Mesothelial cell of epicardium (in vitro differentiated cells): Measurements from ENCODE around the gene A3GALT2. TPM values are rescaled to one million over a fixed set of nuclear protein-coding genes. Genes with fewer than 3 reads are reported as not detected.

Experiments used
- DNase-seq, 2 experiments: peaks; one replicate each; pipeline ENCODE4 v3.0.0; 2021; ENCODE audit warnings: low spot score in 2 of 2; ENCODE audit not compliant: unreplicated experiment in 2 of 2
- H3K27ac Mint-ChIP-seq: 2 replicates; pipeline ENCODE4 v1.8.0; 2021; ENCODE audit warnings: mixed read lengths
- H3K27me3 Mint-ChIP-seq: 2 replicates; pipeline ENCODE4 v1.8.0; 2021; ENCODE audit warnings: low read depth, mixed read lengths
- H3K36me3 Mint-ChIP-seq: 2 replicates; pipeline ENCODE4 v1.8.0; 2021; ENCODE audit warnings: mixed read lengths
- H3K4me1 Mint-ChIP-seq: 2 replicates; pipeline ENCODE4 v1.8.0; 2021; ENCODE audit warnings: mixed read lengths
- H3K4me3 Mint-ChIP-seq: 2 replicates; pipeline ENCODE4 v1.8.0; 2021; ENCODE audit warnings: mild to moderate bottlenecking, moderate library complexity, mixed read lengths
- H3K9me3 Mint-ChIP-seq: 2 replicates; pipeline ENCODE4 v1.8.0; 2021; ENCODE audit warnings: mixed read lengths
- microRNA-seq: library from miRNA; unstranded; fragments of <30 nt; microRNA quantifications from one replicate; pipeline ENCODE4 v1.2.0, GENCODE V29; 2021; ENCODE audit warnings: inconsistent platforms, mixed read lengths
- total RNA-seq: library from RNA; stranded (reverse); gene quantifications from 3 replicates; pipeline ENCODE4 v1.2.1, GENCODE V29; 2021
- TF ChIP-seq, protein P1 (sequence below): fragments of 200-600 bp; sonication (generic); IDR thresholded peaks from one replicate; pipeline ENCODE4 v1.5.0; 2021; ENCODE audit warnings: antibody characterized with exemption; ENCODE audit not compliant: unreplicated experiment

The A3GALT2 gene
- total RNA-seq, 1 donor from 2014 or later, result 0.58 TPM

DNA sequence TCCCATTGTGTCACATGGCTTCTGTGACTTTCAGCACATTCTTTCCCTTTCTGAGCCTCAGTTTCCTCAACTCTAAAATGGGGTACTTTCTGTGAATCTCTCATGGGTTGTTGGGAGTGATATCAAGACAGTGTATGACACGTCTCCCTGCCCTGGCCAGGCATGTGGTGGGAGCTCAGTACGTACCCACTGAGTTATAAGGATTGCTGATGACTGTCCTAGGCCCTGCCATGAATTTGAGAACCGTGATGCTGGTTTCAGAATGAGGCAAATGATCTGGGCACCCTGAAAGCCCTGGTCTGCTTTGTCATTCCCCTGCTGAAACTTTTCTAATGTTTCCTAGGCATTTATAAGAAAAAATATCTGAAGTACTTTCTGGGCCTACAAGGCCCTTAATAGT is 61.0 kb downstream of the A3GALT2 start:
- H3K27me3 Mint-ChIP-seq, result no peaks in the 10 kb centered on the region
- H3K4me1 Mint-ChIP-seq, result peaks cover 50% of the 10 kb centered on the region
- DNase-seq, result no peak
- H3K9me3 Mint-ChIP-seq, result no peaks in the 10 kb centered on the region
- H3K27ac Mint-ChIP-seq, result peak overlapping the region; percentile 68
- peaks cover 13% of the 10 kb centered on the region for H3K36me3 Mint-ChIP-seq
- TF ChIP-seq, protein P1, sequence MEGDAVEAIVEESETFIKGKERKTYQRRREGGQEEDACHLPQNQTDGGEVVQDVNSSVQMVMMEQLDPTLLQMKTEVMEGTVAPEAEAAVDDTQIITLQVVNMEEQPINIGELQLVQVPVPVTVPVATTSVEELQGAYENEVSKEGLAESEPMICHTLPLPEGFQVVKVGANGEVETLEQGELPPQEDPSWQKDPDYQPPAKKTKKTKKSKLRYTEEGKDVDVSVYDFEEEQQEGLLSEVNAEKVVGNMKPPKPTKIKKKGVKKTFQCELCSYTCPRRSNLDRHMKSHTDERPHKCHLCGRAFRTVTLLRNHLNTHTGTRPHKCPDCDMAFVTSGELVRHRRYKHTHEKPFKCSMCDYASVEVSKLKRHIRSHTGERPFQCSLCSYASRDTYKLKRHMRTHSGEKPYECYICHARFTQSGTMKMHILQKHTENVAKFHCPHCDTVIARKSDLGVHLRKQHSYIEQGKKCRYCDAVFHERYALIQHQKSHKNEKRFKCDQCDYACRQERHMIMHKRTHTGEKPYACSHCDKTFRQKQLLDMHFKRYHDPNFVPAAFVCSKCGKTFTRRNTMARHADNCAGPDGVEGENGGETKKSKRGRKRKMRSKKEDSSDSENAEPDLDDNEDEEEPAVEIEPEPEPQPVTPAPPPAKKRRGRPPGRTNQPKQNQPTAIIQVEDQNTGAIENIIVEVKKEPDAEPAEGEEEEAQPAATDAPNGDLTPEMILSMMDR, result no peak
- H3K4me3 Mint-ChIP-seq, result no peak overlapping the region

DNA sequence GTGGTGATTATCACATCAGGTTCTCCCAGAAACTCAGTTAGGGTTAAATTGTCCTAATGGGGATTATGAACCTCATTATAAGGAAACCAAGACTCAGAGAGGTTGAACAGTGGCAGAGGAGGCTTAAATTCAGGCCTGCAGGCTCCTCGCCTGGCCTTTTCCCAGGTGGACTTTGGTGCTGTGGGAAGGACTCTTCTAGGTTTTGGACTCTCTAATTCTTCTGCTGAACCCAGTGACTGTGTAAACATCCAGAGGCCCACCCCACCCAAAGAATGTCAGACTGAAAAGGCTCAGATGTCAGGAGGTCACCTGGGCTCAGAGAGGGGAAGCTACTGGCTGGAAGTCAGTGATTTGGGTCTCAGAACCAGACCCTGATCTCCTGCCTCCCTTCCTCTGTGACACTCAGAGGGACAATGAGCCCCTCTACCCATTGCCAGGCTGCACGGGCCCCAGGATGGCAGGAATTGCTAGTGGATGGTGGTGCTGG is 62.1 kb downstream of the A3GALT2 start:
- H3K27me3 Mint-ChIP-seq, result no peaks in the 10 kb centered on the region
- no peak for DNase-seq
- TF ChIP-seq, protein P1, result no peak
- peak overlapping the region; percentile 99 for H3K4me3 Mint-ChIP-seq
- peaks cover 55% of the 10 kb centered on the region for H3K4me1 Mint-ChIP-seq
- no peaks in the 10 kb centered on the region for H3K9me3 Mint-ChIP-seq
- peak overlapping the region; percentile 99 for H3K27ac Mint-ChIP-seq
- H3K36me3 Mint-ChIP-seq, result peaks cover 13% of the 10 kb centered on the region

DNA sequence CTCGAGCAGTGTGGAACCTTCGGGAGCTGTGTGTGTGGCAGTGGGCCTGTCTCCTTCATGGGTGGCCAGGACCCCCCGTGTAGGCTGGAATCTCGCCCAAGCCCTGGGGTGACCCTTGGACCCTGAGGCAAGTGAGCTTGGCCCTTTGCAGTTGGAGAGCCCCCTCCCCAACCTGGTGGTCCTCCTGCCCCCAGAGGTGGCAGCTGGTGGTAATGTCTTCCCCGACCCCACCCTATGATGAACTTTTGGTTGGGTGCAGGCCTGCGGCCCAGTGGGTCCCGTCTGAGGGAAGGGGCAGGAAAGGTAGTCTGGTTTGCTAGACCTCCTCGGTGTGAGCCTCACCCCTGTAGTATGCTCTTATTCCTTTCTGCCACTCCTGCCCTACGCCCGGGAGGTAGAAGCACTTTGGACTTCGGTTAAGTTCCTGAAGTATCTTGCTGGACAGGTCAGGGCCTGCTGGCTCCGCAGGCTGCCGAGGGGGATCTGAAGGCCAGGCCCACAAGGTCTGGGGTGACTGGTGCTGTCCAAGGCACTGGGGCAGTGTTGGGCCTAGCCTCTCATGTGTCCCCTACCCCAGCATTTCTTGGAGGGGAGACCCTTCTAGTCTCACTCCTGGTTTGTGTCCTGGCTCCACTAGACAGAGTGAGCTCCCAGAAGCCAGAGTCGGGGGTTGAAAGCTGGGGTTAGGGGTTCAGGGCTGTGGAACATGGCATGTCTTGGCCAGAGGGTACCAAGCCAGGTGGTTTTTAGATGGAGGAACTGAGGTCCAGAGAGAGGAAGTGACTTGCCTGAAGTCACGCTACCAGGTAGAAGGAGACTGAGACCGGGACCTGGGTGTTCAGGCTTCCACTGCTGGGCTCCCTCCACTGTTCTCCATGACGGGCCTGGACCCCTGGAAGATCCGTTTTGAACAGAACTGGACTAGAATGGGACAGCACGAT is 62.9 kb downstream of the A3GALT2 start:
- no peak for DNase-seq
- Mint-ChIP-seq H3K36me3 (peaks cover 12% of the 10 kb centered on the region), H3K9me3 (no peaks in the 10 kb centered on the region), H3K4me1 (peaks cover 55% of the 10 kb centered on the region), H3K4me3 (peak overlapping the region; percentile 99), H3K27me3 (no peaks in the 10 kb centered on the region), H3K27ac (peak overlapping the region; percentile 99)
- TF ChIP-seq, protein P1, result no peak

DNA sequence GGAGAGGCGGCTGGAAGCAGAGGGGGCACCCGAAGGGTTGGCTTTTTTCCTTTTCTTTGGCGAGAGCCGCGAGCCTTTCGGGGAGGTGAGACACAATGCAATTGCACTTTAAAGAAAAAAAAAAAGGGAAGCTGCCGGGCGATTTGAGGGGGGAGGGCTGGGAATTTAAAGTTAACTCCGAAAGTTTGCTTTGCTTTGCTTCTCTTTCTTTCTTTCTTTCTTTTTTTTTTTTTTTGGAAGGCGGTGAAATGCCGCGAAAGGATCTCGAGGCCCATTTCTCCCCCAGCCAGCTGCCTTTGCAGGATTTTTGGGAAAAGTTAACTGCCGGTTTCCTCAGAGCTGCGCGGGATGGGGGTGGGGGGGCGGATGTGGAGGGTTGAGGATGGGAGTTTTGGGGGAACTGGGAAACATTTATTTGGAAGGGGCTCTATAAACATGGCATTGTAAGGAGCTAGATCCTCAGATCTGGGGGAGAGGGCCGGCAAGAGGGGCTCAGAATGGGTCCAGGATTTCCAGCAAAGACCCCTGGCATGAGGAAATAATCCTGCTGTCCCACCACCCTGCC is 63.6 kb downstream of the A3GALT2 start:
- no peaks in the 10 kb centered on the region for H3K27me3 Mint-ChIP-seq
- no peak for DNase-seq
- H3K9me3 Mint-ChIP-seq, result no peaks in the 10 kb centered on the region
- peak overlapping the region; percentile 99 for H3K27ac Mint-ChIP-seq
- TF ChIP-seq, protein P1, result no peak
- H3K4me1 Mint-ChIP-seq, result peaks cover 55% of the 10 kb centered on the region
- H3K4me3 Mint-ChIP-seq, result peak overlapping the region; percentile 99
- peaks cover 6% of the 10 kb centered on the region for H3K36me3 Mint-ChIP-seq

Small RNAs within 50 kb of the gene (microRNA-seq; reads per million reads assigned to microRNA genes)
- 81.8 reads per million, percentile 60 among the genes with 10 or more reads in this experiment for gene MIR3605

Other genes with a start within 250 kb of the A3GALT2 start
- gene AZIN2, start 239.9 kb downstream of the A3GALT2 start, total RNA-seq, result 9.6 to 15.1 TPM (median 14.4 TPM) in 3 replicates
- 13.6 to 14.7 TPM (median 13.9 TPM) in 3 replicates for gene TRIM62, start 139.1 kb downstream of the A3GALT2 start, total RNA-seq
- gene ZNF362, start 64.6 kb downstream of the A3GALT2 start, total RNA-seq, result 112 to 114 TPM (median 113 TPM) in 3 replicates
- gene PHC2, start 110.0 kb upstream of the A3GALT2 start, total RNA-seq, result 99.5 to 104 TPM (median 99.7 TPM) in 3 replicates
- 7.6 to 9.2 TPM (median 8.0 TPM) in 3 replicates for gene ZSCAN20, start 151.5 kb upstream of the A3GALT2 start, total RNA-seq